MCF 10A (cell line): ENCODE measurements around the gene TMC8. TPM values are rescaled to one million over a fixed set of nuclear protein-coding genes. Genes with fewer than 3 reads are reported as not detected.

Source experiments
- BruUV-seq: library from RNA; stranded (reverse); fragments of 400-500 nt; replicated peaks from 2 replicates; lab custom pipeline; 2021; lab: Mats Ljungman, UMichigan
- CTCF ChIA-PET: fragments of 300-600 bp; sonication (Branson Sonifier 250); formaldehyde crosslinking; extraction: SDS; loops from one replicate; lab custom pipeline; 2021; ENCODE audit warnings: antibody characterized with exemption, inconsistent platforms; lab: Yijun Ruan, JAX
- POLR2A ChIA-PET: fragments of 300-600, 350-650 bp; sonication (Branson Sonifier 250); formaldehyde crosslinking; extraction: SDS; loops from one replicate; lab custom pipeline; 2020; ENCODE audit warnings: antibody characterized with exemption, inconsistent platforms; lab: Yijun Ruan, JAX
- DNase-seq: peaks from one replicate; pipeline ENCODE4 v3.0.0-alpha.2; 2018; ENCODE audit not compliant: unreplicated experiment
- H3K27ac Mint-ChIP-seq: one replicate; pipeline ENCODE4 v1.8.0; 2022; ENCODE audit warnings: mild to moderate bottlenecking, low read depth, mixed read lengths; ENCODE audit not compliant: unreplicated experiment
- H3K27me3 Mint-ChIP-seq: one replicate; pipeline ENCODE4 v1.8.0; 2022; ENCODE audit warnings: mixed read lengths; ENCODE audit not compliant: insufficient read depth, unreplicated experiment
- H3K36me3 Mint-ChIP-seq: one replicate; pipeline ENCODE4 v1.8.0; 2022; ENCODE audit warnings: mild to moderate bottlenecking, moderate library complexity, mixed read lengths; ENCODE audit not compliant: insufficient read depth, unreplicated experiment
- H3K4me1 Mint-ChIP-seq: one replicate; pipeline ENCODE4 v1.8.0; 2022; ENCODE audit warnings: mixed read lengths; ENCODE audit not compliant: insufficient read depth, unreplicated experiment
- H3K4me3 Mint-ChIP-seq: one replicate; pipeline ENCODE4 v1.8.0; 2022; ENCODE audit warnings: mild to moderate bottlenecking, moderate library complexity, mixed read lengths; ENCODE audit not compliant: unreplicated experiment
- H3K9me3 Mint-ChIP-seq: one replicate; pipeline ENCODE4 v1.8.0; 2022; ENCODE audit warnings: mixed read lengths; ENCODE audit not compliant: unreplicated experiment
- CTCF ChIP-seq: fragments of 200-600 bp; IDR thresholded peaks from one replicate; pipeline ENCODE4 v1.8.0; 2022; ENCODE audit warnings: antibody characterized with exemption, mild to moderate bottlenecking; ENCODE audit not compliant: unreplicated experiment
- intact Hi-C: fragments of 100-400 bp; cut with micrococcal nuclease; formaldehyde crosslinking; loops from 2 replicates; pipeline ENCODE4 v1.14.1; 2022
- total RNA-seq: library from RNA; stranded (reverse); gene quantifications from 2 replicates; pipeline ENCODE4 v1.2.3, GENCODE V29; 2022

Gene TMC8
- total RNA-seq, 1 experiment from 2014 or later, result not detected

- Mint-ChIP-seq H3K27me3 (no peaks in the 10 kb centered on the region), H3K4me1 (no peaks in the 10 kb centered on the region), H3K36me3 (peaks cover 59% of the 10 kb centered on the region), H3K4me3 (no peak overlapping the region), H3K27ac (no peak overlapping the region), H3K9me3 (no peaks in the 10 kb centered on the region)
- ChIA-PET CTCF (interaction anchor here (0.7 to 1.2 kb wide), 3 partner anchors 10 to 102 kb away, joined by 3 to 4 read pairs (median 3); no protein-coding TSS in a partner anchor), POLR2A (no interaction called here)
- no peak for TF ChIP-seq CTCF
- DNase-seq, result no peak
- no TSS peak for BruUV-seq
- intact Hi-C loops, result no loop called here
Observed at GRCh38 chr17:78086740-78087139, 43.8 kb upstream of the TMC8 start.

GRCh38 chr17:78088529-78088928 is 42.0 kb upstream of the TMC8 start:
- Mint-ChIP-seq H3K9me3 (no peaks in the 10 kb centered on the region), H3K36me3 (peaks cover 75% of the 10 kb centered on the region), H3K27ac (no peak overlapping the region), H3K4me1 (no peaks in the 10 kb centered on the region), H3K4me3 (no peak overlapping the region), H3K27me3 (no peaks in the 10 kb centered on the region)
- DNase-seq, result no peak
- intact Hi-C loops, result no loop called here
- no peak for TF ChIP-seq CTCF
- CTCF ChIA-PET, result interaction anchor here (0.6 to 1.7 kb wide), 2 partner anchors 10 to 47 kb away, joined by 3 to 7 read pairs; no protein-coding TSS in a partner anchor
- POLR2A ChIA-PET, result interaction anchor here (0.6 kb wide), 1 partner anchor 61 kb away, joined by 3 read pairs; no protein-coding TSS in a partner anchor
- BruUV-seq, result no TSS peak

GRCh38 chr17:78089576-78090281 is 40.8 kb upstream of the TMC8 start:
- ChIA-PET CTCF (interaction anchor here (0.6 to 1.7 kb wide), 3 partner anchors 48 to 160 kb away, joined by 3 to 7 read pairs (median 3); no protein-coding TSS in a partner anchor), POLR2A (no interaction called here)
- Mint-ChIP-seq H3K4me3 (no peak overlapping the region), H3K36me3 (peaks cover 83% of the 10 kb centered on the region), H3K9me3 (no peaks in the 10 kb centered on the region), H3K27ac (no peak overlapping the region), H3K27me3 (no peaks in the 10 kb centered on the region), H3K4me1 (no peaks in the 10 kb centered on the region)
- DNase-seq, result no peak
- TF ChIP-seq CTCF, result no peak
- BruUV-seq, result no TSS peak
- intact Hi-C loops, result no loop called here

GRCh38 chr17:78092794-78093324 is 37.7 kb upstream of the TMC8 start:
- intact Hi-C loops, result no loop called here
- Mint-ChIP-seq H3K4me1 (no peaks in the 10 kb centered on the region), H3K4me3 (no peak overlapping the region), H3K36me3 (peaks cover 81% of the 10 kb centered on the region), H3K27me3 (no peaks in the 10 kb centered on the region), H3K9me3 (no peaks in the 10 kb centered on the region), H3K27ac (no peak overlapping the region)
- ChIA-PET CTCF (interaction anchor here (0.7 kb wide), 1 partner anchor 89 kb away, joined by 3 read pairs; no protein-coding TSS in a partner anchor), POLR2A (interaction anchor here (0.9 kb wide), 1 partner anchor 15 kb away, joined by 3 read pairs; no protein-coding TSS in a partner anchor)
- TF ChIP-seq CTCF, result no peak
- no TSS peak for BruUV-seq
- peak; percentile 38 for DNase-seq
